Kidney epithelial cell (primary cell): ENCODE results near the gene HSPA4. TPM values are rescaled to one million over a fixed set of nuclear protein-coding genes. Genes with fewer than 3 reads are reported as not detected.
"Not testable (repeated sequence)": the region's sequence is repeated elsewhere in the genome, so short reads cannot be mapped to it uniquely, and the experiment has no call there.

Source experiments
- DNase-seq: peaks from one replicate; pipeline ENCODE4 v3.0.0-alpha.2; 2010; ENCODE audit warnings: low read depth
- H3K27me3 ChIP-seq: 2 replicates; pipeline ENCODE4 v1.6.0; 2011; ENCODE audit warnings: low read length; ENCODE audit not compliant: control insufficient read depth, insufficient read depth
- H3K36me3 ChIP-seq: 2 replicates; pipeline ENCODE4 v1.5.1; 2011; ENCODE audit warnings: low read length; ENCODE audit not compliant: control insufficient read depth, insufficient read depth
- H3K4me3 ChIP-seq: 2 replicates; pipeline ENCODE4 v1.5.1; 2011; ENCODE audit warnings: low read depth, mild to moderate bottlenecking, control low read depth, low read length
- CTCF ChIP-seq: IDR thresholded peaks from 2 replicates; pipeline ENCODE4 v1.5.1; 2011; ENCODE audit warnings: mild to moderate bottlenecking, moderate library complexity, low read length, control low read depth, inconsistent platforms; ENCODE audit not compliant: insufficient read depth, poor library complexity, severe bottlenecking
- total RNA-seq: library from RNA; depleted of rRNA; stranded (reverse); fragments of >200 nt; gene quantifications from 2 replicates; pipeline ENCODE4 v1.2.3, GENCODE V29; 2015

The HSPA4 gene
- total RNA-seq = 79.6 and 95.9 TPM in 2 replicates

GRCh38 chr5:133051542-133052316 is at the start of gene HSPA4:
Gene HSPA4 (plus strand): TSS chr5:133052013. CDS start chr5:133052251, 238 bp downstream.
- H3K4me3 ChIP-seq = peak within 1 kb of the TSS; percentile 98
- peak; percentile 89 for DNase-seq
- no peak for TF ChIP-seq CTCF
- no peaks in the 10 kb centered on the region for H3K27me3 ChIP-seq
- no peaks in the 10 kb centered on the region for H3K36me3 ChIP-seq

GRCh38 chr5:133006653-133007052 is 45.2 kb upstream of the HSPA4 start:
- no peak overlapping the region for H3K4me3 ChIP-seq
- TF ChIP-seq CTCF = no peak
- H3K36me3 ChIP-seq = no peaks in the 10 kb centered on the region
- DNase-seq = no peak
- no peaks in the 10 kb centered on the region for H3K27me3 ChIP-seq

- not testable (repeated sequence) for DNase-seq, H3K27me3 ChIP-seq, H3K36me3 ChIP-seq, H3K4me3 ChIP-seq
Measured at GRCh38 chr5:133008455-133008854, 43.4 kb upstream of the HSPA4 start.

GRCh38 chr5:133015466-133015865 is 36.3 kb upstream of the HSPA4 start:
- TF ChIP-seq CTCF = no peak
- DNase-seq = no peak
- H3K27me3 ChIP-seq = no peaks in the 10 kb centered on the region
- H3K4me3 ChIP-seq = no peak overlapping the region
- H3K36me3 ChIP-seq = peaks cover 2% of the 10 kb centered on the region

GRCh38 chr5:133017964-133018363 is 33.8 kb upstream of the HSPA4 start:
- no peak overlapping the region for H3K4me3 ChIP-seq
- no peaks in the 10 kb centered on the region for H3K27me3 ChIP-seq
- DNase-seq = no peak
- TF ChIP-seq CTCF = no peak
- H3K36me3 ChIP-seq = peaks cover 2% of the 10 kb centered on the region

- not testable (repeated sequence) for H3K36me3 ChIP-seq, DNase-seq, H3K4me3 ChIP-seq, H3K27me3 ChIP-seq
Measured at GRCh38 chr5:133019471-133019870, 32.3 kb upstream of the HSPA4 start.
